G401.6 (cell line): ENCODE measurements around the gene LRP1.

Experiments
- FAIRE-seq: peaks from 2 replicates; lab custom pipeline; 2012; peaks lifted over from hg19 to GRCh38; lab: Jason Lieb, UNC

LRP1 gene

GRCh38 chr12:57094208-57095160, 33.8 kb upstream of the LRP1 start:
- no peak for FAIRE-seq

- no peak for FAIRE-seq
These were observed 32.8 kb upstream of the LRP1 start for GRCh38 chr12:57095440-57095839.

- FAIRE-seq: no peak
These were observed 32.1 kb upstream of the LRP1 start for GRCh38 chr12:57096099-57096572.

DNA sequence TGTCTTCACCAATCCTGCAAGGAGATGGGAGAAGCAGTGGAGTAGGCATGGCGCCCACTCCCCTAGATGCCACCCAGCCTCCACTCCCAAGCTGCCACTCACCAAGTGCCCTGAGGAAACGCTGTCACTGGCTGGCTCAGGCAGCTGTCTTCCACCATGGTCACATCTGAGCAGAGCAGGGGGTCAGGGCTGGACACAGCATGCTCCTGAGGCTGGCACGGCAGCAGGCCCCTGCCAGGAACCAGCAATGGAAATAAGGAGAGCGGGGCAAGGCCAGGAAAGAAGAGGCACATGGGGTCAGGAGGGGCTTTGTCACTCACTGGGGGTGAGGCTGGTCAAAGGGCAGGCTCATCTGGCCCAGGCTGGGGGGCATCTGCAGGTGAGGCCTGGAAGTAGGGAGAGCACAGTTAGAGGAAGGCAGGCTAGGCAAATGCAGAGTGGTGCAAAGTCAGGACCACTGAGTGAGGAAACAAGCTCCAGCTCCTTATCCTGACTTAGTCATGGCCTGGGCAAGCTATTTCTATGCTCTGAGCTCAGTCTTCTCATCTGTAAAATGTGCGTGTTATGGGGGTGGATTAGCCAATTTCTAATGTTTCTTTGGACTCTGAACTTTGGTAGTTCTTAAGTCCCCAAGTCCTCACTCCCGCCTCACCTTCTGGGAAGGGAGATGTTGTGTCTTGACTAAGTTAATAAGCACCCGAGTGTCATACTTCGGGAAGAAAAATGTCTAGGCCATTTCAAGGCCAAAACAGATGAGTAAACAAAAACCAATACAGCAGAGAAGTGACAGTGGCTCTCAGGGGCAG, 31.3 kb upstream of the LRP1 start:
- no peak for FAIRE-seq

DNA sequence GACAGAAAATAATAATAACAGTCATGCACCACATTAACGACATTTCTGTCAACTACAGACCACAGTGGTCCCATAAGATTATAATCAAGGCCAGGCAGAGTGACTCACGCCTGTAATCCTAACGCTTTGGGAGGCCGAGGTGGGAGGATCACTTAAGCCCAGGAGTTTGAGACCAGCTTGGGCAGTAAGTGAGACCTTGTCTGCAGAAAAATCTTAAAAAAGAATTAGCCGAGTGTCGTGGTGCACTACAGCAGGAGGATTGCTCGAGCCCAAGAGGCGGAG, 30.8 kb upstream of the LRP1 start:
- FAIRE-seq: no peak

- no peak for FAIRE-seq
These were observed 29.7 kb upstream of the LRP1 start for GRCh38 chr12:57098546-57098945.

- no peak for FAIRE-seq
These were observed 29.1 kb upstream of the LRP1 start for GRCh38 chr12:57099047-57099714.

DNA sequence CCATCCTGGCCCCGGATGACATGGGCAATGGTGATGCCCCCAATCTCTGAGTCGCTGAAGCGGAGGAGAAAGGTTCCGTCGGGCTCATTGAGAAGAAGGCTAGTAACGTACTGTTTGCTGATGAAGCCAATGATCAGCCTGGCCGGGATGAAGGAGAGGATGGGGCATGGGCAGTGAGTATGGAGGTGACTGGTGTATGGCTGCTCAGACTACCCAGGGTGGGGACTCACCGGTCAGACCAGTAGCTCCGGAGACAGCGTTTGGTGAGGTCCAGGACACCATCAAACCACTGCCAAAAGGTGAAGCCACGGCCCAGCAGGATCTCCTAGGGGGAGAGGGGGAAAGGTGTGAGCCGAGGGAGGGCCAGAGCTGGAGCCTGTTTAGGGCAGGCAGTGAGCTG, 28.5 kb upstream of the LRP1 start:
- FAIRE-seq: no peak

- no peak for FAIRE-seq
These were observed 26.2 kb upstream of the LRP1 start for GRCh38 chr12:57101892-57102695.

DNA sequence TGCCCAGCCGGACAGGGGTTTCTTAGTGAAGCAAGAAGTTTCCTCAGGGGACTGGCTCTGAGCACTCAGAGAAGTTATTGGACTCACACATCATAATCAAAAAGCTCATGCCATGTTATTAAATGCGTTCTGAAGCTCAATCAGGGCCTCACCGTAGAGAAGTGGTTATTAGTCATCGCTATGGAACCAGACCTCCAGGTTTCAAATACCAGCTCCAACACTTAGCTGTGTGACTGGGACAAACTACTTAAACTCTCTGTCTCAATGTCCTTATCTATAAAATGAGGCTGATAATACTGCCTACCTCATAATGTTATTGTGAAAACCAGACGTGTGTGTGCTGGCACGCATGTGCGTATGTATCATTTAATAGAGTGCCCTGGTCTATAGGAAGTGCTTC, 24.4 kb upstream of the LRP1 start:
- no peak for FAIRE-seq

DNA sequence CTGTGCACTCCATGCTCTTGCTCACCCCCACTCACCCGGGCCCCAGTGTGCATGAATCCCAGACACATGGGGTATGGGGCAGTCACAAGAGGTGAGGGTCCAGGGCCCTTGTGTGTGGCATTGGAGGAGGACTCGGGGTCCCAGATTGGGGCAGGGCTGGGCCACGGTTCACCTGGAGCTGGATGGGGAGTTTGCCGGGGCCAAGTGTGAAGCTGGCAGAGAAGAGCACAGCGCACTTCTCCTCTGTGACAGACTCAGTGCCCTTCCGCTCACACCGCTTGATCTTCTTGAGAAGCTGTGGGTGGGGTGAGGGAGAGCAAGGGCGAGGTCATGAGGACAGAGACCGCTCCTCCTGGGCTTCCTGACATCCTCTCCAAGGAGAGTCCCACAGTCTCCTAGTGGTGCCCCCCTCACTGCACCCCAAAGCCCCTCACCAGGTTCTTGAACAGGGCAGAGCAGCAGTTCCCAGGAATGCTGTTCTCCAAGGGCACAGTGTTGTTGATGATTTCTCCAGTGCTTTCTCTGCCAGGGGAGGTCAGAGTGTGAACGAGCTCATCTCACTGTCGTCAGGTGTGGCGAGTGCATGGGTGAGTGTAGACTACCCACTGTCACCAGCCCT, 23.9 kb upstream of the LRP1 start:
- no peak for FAIRE-seq

GRCh38 chr12:57105011-57105753, 23.1 kb upstream of the LRP1 start:
- FAIRE-seq: no peak

DNA sequence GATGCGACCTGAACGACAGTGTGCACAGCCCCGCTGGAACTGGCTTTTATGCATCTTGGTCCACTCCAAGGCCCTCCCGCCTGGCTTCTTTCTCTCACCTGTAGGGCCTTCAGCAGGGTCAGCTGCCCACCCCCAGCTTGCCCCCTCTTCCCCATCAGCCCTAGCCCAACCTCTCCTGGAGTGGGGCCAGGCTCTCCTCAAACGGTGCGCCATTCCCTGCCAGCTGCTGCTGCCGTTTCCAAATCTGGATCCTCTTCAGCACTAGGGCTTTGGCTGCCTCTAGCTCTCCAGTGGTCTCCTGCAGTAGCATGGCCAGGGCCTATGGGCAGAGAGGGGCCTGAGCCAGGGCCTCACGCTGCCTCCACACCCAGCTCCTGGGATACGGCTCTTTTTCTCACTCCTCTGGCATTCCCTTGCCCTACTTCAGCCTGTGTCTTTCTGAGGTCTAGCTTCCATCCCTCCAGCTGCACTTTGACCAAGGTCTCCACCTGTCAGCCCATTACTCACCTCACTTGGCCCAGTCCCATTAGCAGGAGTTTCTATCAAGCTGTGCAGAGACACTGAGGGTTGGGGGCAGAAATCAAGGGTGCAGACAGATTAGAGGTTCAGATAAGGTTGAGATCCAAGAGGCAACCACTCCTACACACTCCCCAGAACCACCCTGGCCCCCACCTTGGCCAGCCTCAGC, 22.1 kb upstream of the LRP1 start:
- FAIRE-seq: no peak

DNA sequence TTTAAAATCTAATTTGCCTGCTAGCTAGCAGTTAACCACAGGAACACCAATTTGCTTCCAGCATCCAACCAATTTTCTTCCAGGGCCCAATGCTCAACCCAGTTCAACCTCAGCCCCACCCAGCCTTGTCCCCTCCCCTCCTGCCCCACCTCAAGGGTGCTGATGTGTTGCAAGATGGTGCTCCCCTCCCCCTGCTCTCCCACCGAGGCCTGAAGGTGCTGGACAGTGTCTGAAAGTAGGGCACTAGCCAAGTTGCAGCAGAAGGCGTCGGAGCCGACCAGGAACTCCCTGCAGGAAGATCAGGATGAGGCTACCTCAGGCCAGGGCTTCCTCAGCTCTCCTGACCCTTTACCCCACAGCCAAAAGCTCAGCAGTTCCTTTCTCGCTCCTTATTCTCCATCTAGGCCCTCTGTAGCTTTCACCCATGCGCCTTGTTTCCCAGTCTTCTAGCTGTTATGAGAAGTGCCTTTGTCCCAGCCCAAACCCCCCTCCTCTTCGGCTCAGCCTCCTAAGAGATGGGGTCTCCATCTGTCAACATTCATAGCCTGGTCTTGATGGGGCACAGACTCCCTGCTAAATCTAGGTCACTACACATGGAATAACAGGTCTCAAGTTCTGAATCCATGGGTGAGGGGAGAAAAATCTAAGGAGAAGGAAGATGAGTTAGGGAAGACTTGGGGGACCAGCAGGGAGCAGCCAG, 20.7 kb upstream of the LRP1 start:
- no peak for FAIRE-seq

- no peak for FAIRE-seq
These were observed 18.8 kb upstream of the LRP1 start for GRCh38 chr12:57109207-57110103.

- FAIRE-seq: no peak
These were observed 17.9 kb upstream of the LRP1 start for GRCh38 chr12:57110104-57111030.

DNA sequence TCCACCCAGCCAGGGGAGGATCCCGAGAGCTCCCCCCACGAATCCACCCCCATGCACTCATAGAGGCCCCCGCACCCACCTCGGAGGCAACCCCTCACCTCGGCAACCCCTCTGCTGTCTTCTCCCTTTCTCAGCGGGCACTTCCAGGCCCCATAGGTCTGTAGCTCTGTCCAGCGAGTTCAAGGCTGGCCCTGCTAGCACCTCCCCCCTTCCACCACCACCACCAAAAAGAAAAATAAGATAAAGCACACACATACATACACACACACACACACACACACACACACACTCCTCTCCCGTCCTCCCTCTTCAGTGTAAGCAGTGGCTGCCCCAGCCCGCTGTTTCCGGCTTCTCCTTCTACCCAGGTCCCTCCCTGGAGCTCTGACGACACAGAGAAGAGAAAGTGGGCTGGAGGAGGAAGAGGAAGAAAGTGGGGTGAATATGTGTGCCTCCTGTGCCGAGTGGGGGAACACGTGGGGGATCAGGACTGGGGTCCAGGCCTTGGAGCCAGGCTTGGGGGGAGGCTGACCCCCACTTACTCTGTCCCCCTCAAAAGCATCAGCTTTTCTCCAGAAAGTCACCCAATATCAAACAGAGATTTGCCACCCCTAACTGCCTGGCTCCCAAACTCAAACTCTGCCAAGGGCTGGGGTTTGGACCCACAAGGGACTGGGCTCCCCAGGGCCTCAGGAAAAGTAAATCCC, 17.1 kb upstream of the LRP1 start, which contains the start of gene STAT6:
Gene STAT6 (minus strand): TSS at position 332 of the 704 bp plus-strand sequence. CDS start 3,084 bp downstream, outside the sequence.
- no peak for FAIRE-seq
